HepG2 (cell line): Measurements from ENCODE around the gene EXOC1. TPM values are rescaled to one million over a fixed set of nuclear protein-coding genes. Genes with fewer than 3 reads are reported as not detected.

Source experiments
- ATAC-seq: fragments of 200-7000 bp; cut with Tn5 transposase; 3 replicates; pipeline ENCODE4 v1.9.1; 2020; ENCODE audit warnings: mild to moderate bottlenecking, moderate library complexity
- BruUV-seq: library from RNA; stranded (reverse); fragments of 400-500 nt; replicated peaks from 2 replicates; lab custom pipeline; 2021; lab: Mats Ljungman, UMichigan
- CTCF ChIA-PET: fragments of 300-600 bp; formaldehyde crosslinking; extraction: SDS; loops from one replicate; lab custom pipeline; 2021; ENCODE audit warnings: low total read pairs, inconsistent platforms, low intra/inter-chr PET ratio; lab: Yijun Ruan, JAX
- POLR2A ChIA-PET: fragments of 350-600 bp; sonication (Branson Sonifier 250); formaldehyde crosslinking; loops from one replicate; lab custom pipeline; 2020; ENCODE audit warnings: antibody characterized with exemption, inconsistent platforms; lab: Yijun Ruan, JAX
- DNase-seq: peaks from one replicate; pipeline ENCODE4 v3.0.0-alpha.2; 2015; ENCODE audit warnings: low spot score
- FAIRE-seq: peaks from 3 replicates; lab custom pipeline; 2011; peaks lifted over from hg19 to GRCh38; lab: Jason Lieb, UNC
- H2AFZ ChIP-seq: one replicate; pipeline ENCODE4 v1.6.1; 2011; ENCODE audit warnings: low read length, inconsistent platforms
- H3K27ac ChIP-seq: fragments of 300-600 bp; 3 replicates; pipeline ENCODE4 v1.8.0; 2011; ENCODE audit warnings: mixed run types, mild to moderate bottlenecking, mixed read lengths, low read length, inconsistent platforms; ENCODE audit not compliant: insufficient read depth; ENCODE audit errors: extremely low read length
- H3K27me3 ChIP-seq, 2 experiments: fragments of 200-600 bp in 1 of 2; 2 replicates in 1 of 2; 3 replicates in 1 of 2; pipeline versions ENCODE4 v1.6.0 to v1.8.0; 2011; ENCODE audit warnings: low read length in 2 of 2, mild to moderate bottlenecking in 2 of 2, moderate library complexity in 2 of 2, inconsistent platforms in 1 of 2; ENCODE audit not compliant: insufficient read depth in 2 of 2, control insufficient read depth in 1 of 2
- H3K36me3 ChIP-seq, 2 experiments: fragments of 200-600 bp in 1 of 2; replicated peaks in 1 of 2; 2 replicates in 1 of 2; 3 replicates in 1 of 2; pipeline versions ENCODE4 v1.5.1 to v1.8.0; 2011; ENCODE audit warnings: low read length in 2 of 2, inconsistent platforms in 1 of 2; ENCODE audit not compliant: insufficient read depth in 2 of 2, control insufficient read depth in 1 of 2
- H3K4me1 ChIP-seq: 2 replicates; pipeline ENCODE4 v1.5.1; 2012; ENCODE audit warnings: low read length, inconsistent platforms; ENCODE audit not compliant: insufficient read depth
- H3K4me2 ChIP-seq: 2 replicates; pipeline ENCODE4 v1.6.0; 2011; ENCODE audit warnings: low read depth, low read length, inconsistent platforms
- H3K4me3 ChIP-seq, 3 experiments: fragments of 200-600 bp in 1 of 3; sonication (generic), shearing (Covaris generic) in 1 of 3; replicated peaks in 1 of 3; 2 replicates each; pipeline ENCODE4 v1.5.1; 2011 to 2016; ENCODE audit warnings: low read length in 3 of 3, inconsistent platforms in 2 of 3, low read depth in 2 of 3, mild to moderate bottlenecking in 2 of 3, control low read depth in 1 of 3, mixed read lengths in 1 of 3; ENCODE audit not compliant: insufficient read depth in 1 of 3
- H3K79me2 ChIP-seq: one replicate; pipeline ENCODE4 v1.6.1; 2011; ENCODE audit warnings: low read length, inconsistent platforms; ENCODE audit not compliant: insufficient read depth
- H3K9ac ChIP-seq: 2 replicates; pipeline ENCODE4 v1.6.0; 2011; ENCODE audit warnings: mild to moderate bottlenecking, low read depth, low read length, inconsistent platforms; ENCODE audit not compliant: insufficient read depth
- H3K9me3 ChIP-seq: 2 replicates; pipeline ENCODE4 v1.5.1; 2012; ENCODE audit warnings: mild to moderate bottlenecking, low read length
- H4K20me1 ChIP-seq: 2 replicates; pipeline ENCODE4 v1.6.0; 2011; ENCODE audit warnings: inconsistent platforms, mild to moderate bottlenecking, low read length, moderate library complexity; ENCODE audit not compliant: insufficient read depth
- FIP1L1 ChIP-seq: fragments of 200-400 bp; formaldehyde crosslinking; IDR thresholded peaks from 2 replicates; pipeline ENCODE4 v1.6.1; 2018; ENCODE audit warnings: low read depth, mild to moderate bottlenecking, low read length, moderate library complexity, borderline replicate concordance; ENCODE audit not compliant: insufficient read depth
- HOXA9 ChIP-seq: sonication (generic); formaldehyde crosslinking; IDR thresholded peaks from 2 replicates; pipeline ENCODE4 v1.8.1; 2022; ENCODE audit warnings: missing genetic modification reagents, mild to moderate bottlenecking, moderate library complexity, borderline replicate concordance
- MTA3 ChIP-seq: sonication (generic); formaldehyde crosslinking; IDR thresholded peaks from 2 replicates; pipeline ENCODE4 v1.4.0; 2020; ENCODE audit warnings: missing genetic modification reagents
- PPARG ChIP-seq: conservative IDR thresholded peaks from 2 replicates; pipeline ENCODE4 v1.6.1; 2016; ENCODE audit warnings: missing biosample characterization, missing genetic modification reagents
- SCMH1 ChIP-seq: sonication (generic); formaldehyde crosslinking; IDR thresholded peaks from 2 replicates; pipeline ENCODE4 v1.9.0; 2021; ENCODE audit warnings: missing genetic modification reagents, mild to moderate bottlenecking, borderline replicate concordance
- ZFP1 ChIP-seq: IDR thresholded peaks from 2 replicates; pipeline ENCODE4 v1.6.1; 2016
- ZNF24 ChIP-seq: fragments of 450-650 bp; IDR thresholded peaks from 2 replicates; pipeline ENCODE4 v1.6.1; 2017; ENCODE audit warnings: antibody characterized with exemption, mild to moderate bottlenecking
- WGBS: methylation state at CpG from one replicate; pipeline ENCODE4 v1.1.6; 2017; ENCODE audit warnings: low lambda C conversion rate; 5-methylcytosine and 5-hydroxymethylcytosine counted together
- in situ Hi-C: cut with HindIII; loops from 2 replicates; pipeline ENCODE4 v1.10.0; 2017; ENCODE audit warnings: low pct_unique_long_range_greater_than_20kb; ENCODE audit not compliant: extremely low pct_ligation_motif_present
- intact Hi-C: fragments of 100-400 bp; cut with micrococcal nuclease; formaldehyde crosslinking; loops from one replicate; pipeline ENCODE4 v1.10.0; 2022; ENCODE audit not compliant: unreplicated experiment
- polyA plus RNA-seq, 8 experiments: library from polyadenylated mRNA; depleted of rRNA in 3 of 8; stranded (reverse) in 7 of 8; unstranded in 1 of 8; fragments of >200 nt; fragmentation: Illumina TruSeq in 4 of 8; extraction: Trizol in 4 of 8; gene quantifications; 2 replicates each; pipeline versions ENCODE4 v1.2.1 to v1.2.3, GENCODE V29; 2011 to 2016; ENCODE audit warnings: low read depth in 4 of 8, missing spikeins in 1 of 8, mixed read lengths in 1 of 8; ENCODE audit not compliant: insufficient read depth in 1 of 8
- total RNA-seq, 5 experiments: library from RNA; depleted of rRNA; stranded (reverse); fragments of >200 nt; fragmentation: Illumina TruSeq; extraction: Trizol; gene quantifications; 2 replicates each; pipeline ENCODE4 v1.2.3, GENCODE V29; 2016; ENCODE audit warnings: low read depth in 1 of 5
- TF ChIP-seq, protein P1 (sequence below): sonication (generic); formaldehyde crosslinking; IDR thresholded peaks from 2 replicates; pipeline ENCODE4 v1.4.0; 2020; ENCODE audit warnings: missing genetic modification reagents
- TF ChIP-seq, protein P2 (sequence below): sonication (generic); formaldehyde crosslinking; IDR thresholded peaks from 2 replicates; pipeline ENCODE4 v1.5.1; 2020; ENCODE audit warnings: missing genetic modification reagents, mild to moderate bottlenecking, borderline replicate concordance
- TF ChIP-seq, protein P3 (sequence below): sonication (generic); formaldehyde crosslinking; IDR thresholded peaks from 2 replicates; pipeline ENCODE4 v1.5.1; 2020; ENCODE audit warnings: mild to moderate bottlenecking, missing genetic modification reagents, moderate library complexity
- TF ChIP-seq, protein P4 (sequence below): sonication (generic); formaldehyde crosslinking; IDR thresholded peaks from 2 replicates; pipeline ENCODE4 v1.8.1; 2023; ENCODE audit warnings: mild to moderate bottlenecking, missing genetic modification reagents

EXOC1 gene
- total and polyA plus RNA-seq, 2 of the 13 experiments (the other 11 are each of a cell fraction or from before 2014, with no cell fraction given) = 9.1 to 18.4 TPM

DNA sequence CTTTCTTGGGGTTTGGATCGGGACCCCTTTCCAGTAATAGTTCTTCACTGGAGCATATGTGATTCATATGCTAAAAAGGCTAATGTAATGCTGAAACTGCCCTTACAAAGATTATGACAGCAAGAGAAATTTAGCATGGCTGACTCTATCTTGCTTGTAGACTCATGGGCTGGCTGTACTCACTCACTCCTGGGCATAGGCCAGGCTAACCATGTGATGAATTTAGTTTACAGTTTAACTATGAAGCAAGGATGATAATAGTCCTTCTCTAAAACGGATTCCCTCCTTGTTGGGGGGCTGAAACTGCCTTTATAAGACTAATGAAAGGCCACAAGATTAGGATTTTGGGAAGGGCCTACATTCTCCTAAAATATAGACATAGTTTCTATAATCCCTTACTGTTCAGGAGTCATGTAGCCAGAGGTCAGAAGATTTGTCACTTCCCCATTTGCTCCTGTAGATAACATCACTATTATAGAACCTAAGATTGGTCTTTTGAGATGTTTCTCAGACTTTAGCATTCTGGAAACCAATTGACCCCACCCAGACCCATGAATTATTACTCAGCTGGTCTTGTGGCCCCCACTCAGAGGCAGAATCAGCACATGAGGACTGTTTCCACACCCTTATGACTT lies 74.5 kb downstream of the EXOC1 start:
- CTCF ChIA-PET = no interaction called here
- H3K9ac ChIP-seq = no peak overlapping the region
- H3K4me1 ChIP-seq = no peaks in the 10 kb centered on the region
- no peaks in the 10 kb centered on the region for H3K36me3 ChIP-seq
- POLR2A ChIA-PET = no interaction called here
- no peaks in the 10 kb centered on the region for H3K27me3 ChIP-seq
- H3K27ac ChIP-seq = no peak overlapping the region
- H3K4me3 ChIP-seq = no peak overlapping the region
- H3K9me3 ChIP-seq = no peaks in the 10 kb centered on the region
- H3K4me2 ChIP-seq = no peak overlapping the region
- no peaks in the 10 kb centered on the region for H4K20me1 ChIP-seq
- DNase-seq = no peak
- intact Hi-C loops (no loop called here), in situ Hi-C loops (no loop called here)
- H2AFZ ChIP-seq = no peak overlapping the region
- no peak for ATAC-seq
- H3K79me2 ChIP-seq = no peaks in the 10 kb centered on the region
- no peak for FAIRE-seq
- WGBS = 47% methylated on average over 2 of the region's 2 CpGs
- BruUV-seq = no TSS peak
- TF ChIP-seq, protein P1, sequence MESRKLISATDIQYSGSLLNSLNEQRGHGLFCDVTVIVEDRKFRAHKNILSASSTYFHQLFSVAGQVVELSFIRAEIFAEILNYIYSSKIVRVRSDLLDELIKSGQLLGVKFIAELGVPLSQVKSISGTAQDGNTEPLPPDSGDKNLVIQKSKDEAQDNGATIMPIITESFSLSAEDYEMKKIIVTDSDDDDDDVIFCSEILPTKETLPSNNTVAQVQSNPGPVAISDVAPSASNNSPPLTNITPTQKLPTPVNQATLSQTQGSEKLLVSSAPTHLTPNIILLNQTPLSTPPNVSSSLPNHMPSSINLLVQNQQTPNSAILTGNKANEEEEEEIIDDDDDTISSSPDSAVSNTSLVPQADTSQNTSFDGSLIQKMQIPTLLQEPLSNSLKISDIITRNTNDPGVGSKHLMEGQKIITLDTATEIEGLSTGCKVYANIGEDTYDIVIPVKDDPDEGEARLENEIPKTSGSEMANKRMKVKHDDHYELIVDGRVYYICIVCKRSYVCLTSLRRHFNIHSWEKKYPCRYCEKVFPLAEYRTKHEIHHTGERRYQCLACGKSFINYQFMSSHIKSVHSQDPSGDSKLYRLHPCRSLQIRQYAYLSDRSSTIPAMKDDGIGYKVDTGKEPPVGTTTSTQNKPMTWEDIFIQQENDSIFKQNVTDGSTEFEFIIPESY = no peak
- TF ChIP-seq, all 625 proteins: peak for 0

DNA sequence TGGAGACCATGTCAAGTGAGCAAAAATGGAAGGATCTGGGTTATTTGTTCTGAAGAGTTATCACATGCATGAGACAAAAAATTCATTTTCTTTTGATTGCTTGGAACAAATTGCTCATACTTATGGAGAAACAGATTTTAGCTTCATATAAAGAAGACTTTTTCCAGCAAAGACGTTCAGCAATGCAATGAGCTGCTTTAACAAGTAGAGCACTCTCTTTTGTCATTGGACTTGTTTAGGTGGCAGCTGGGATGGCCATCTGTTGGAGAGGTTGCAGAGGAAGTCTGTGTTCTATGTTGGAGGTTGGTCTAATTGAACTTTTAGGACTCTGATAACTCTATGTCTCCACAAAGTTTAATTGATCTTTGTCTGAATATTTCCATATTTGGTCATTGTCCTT lies 75.4 kb downstream of the EXOC1 start:
- intact Hi-C loops = no loop called here
- no TSS peak for BruUV-seq
- ATAC-seq = no peak
- no peak for TF ChIP-seq ZNF24
- TF ChIP-seq, protein P2, sequence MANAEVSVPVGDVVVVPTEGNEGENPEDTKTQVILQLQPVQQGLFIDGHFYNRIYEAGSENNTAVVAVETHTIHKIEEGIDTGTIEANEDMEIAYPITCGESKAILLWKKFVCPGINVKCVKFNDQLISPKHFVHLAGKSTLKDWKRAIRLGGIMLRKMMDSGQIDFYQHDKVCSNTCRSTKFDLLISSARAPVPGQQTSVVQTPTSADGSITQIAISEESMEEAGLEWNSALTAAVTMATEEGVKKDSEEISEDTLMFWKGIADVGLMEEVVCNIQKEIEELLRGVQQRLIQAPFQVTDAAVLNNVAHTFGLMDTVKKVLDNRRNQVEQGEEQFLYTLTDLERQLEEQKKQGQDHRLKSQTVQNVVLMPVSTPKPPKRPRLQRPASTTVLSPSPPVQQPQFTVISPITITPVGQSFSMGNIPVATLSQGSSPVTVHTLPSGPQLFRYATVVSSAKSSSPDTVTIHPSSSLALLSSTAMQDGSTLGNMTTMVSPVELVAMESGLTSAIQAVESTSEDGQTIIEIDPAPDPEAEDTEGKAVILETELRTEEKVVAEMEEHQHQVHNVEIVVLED (CRISPR knock-in tag) = no peak
- TF ChIP-seq, protein P3, sequence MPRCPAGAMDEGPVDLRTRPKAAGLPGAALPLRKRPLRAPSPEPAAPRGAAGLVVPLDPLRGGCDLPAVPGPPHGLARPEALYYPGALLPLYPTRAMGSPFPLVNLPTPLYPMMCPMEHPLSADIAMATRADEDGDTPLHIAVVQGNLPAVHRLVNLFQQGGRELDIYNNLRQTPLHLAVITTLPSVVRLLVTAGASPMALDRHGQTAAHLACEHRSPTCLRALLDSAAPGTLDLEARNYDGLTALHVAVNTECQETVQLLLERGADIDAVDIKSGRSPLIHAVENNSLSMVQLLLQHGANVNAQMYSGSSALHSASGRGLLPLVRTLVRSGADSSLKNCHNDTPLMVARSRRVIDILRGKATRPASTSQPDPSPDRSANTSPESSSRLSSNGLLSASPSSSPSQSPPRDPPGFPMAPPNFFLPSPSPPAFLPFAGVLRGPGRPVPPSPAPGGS (CRISPR knock-in tag) = no peak
- no peak for TF ChIP-seq FIP1L1
- TF ChIP-seq, protein P4, sequence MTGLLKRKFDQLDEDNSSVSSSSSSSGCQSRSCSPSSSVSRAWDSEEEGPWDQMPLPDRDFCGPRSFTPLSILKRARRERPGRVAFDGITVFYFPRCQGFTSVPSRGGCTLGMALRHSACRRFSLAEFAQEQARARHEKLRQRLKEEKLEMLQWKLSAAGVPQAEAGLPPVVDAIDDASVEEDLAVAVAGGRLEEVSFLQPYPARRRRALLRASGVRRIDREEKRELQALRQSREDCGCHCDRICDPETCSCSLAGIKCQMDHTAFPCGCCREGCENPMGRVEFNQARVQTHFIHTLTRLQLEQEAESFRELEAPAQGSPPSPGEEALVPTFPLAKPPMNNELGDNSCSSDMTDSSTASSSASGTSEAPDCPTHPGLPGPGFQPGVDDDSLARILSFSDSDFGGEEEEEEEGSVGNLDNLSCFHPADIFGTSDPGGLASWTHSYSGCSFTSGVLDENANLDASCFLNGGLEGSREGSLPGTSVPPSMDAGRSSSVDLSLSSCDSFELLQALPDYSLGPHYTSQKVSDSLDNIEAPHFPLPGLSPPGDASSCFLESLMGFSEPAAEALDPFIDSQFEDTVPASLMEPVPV (CRISPR knock-in tag) = no peak
- no peak for TF ChIP-seq SCMH1
- TF ChIP-seq MTA3 (CRISPR knock-in tag) = no peak
- no peak for TF ChIP-seq ZFP1
- no peak for TF ChIP-seq HOXA9 (CRISPR knock-in tag)
- TF ChIP-seq PPARG (CRISPR knock-in tag) = no peak

More for the DNA sequence above, 75.4 kb downstream of the EXOC1 start:
- Histone ChIP-seq H3K4me3 (no peak overlapping the region), H2AFZ (no peak overlapping the region), H3K27me3 (no peaks in the 10 kb centered on the region), H3K27ac (no peak overlapping the region), H3K9ac (no peak overlapping the region), H3K4me1 (no peaks in the 10 kb centered on the region), H3K4me2 (no peak overlapping the region), H3K9me3 (no peaks in the 10 kb centered on the region), H3K79me2 (no peaks in the 10 kb centered on the region), H4K20me1 (no peaks in the 10 kb centered on the region), H3K36me3 (no peaks in the 10 kb centered on the region)
- DNase-seq = no peak
- ChIA-PET POLR2A (no interaction called here), CTCF (no interaction called here)
- in situ Hi-C loops = no loop called here
- WGBS = 0% methylated on average over 1 of the region's 1 CpG
- FAIRE-seq = no peak
